ENCODE data around the gene ERBIN.

The ERBIN gene

GRCh38 chr5:65925601-65926275 is 637 bp upstream of the ERBIN start:
- TF ChIP-seq CTCF (IDR thresholded peaks at IDR 0.05; ENCODE audit: low read depth, low read length, missing control alignments) = peak; percentile 13
- peak; percentile 26 for DNase-seq (ENCODE audit: extremely low read depth, low read depth)
- H3K4me3 ChIP-seq (replicated peaks; ENCODE audit: low read depth, low read length) = peak overlapping the region; percentile 85

GRCh38 chr5:65926893-65927292 is 518 bp downstream of the ERBIN start:
- no peak for DNase-seq (ENCODE audit: extremely low read depth, low read depth)
- no peak for TF ChIP-seq CTCF (IDR thresholded peaks at IDR 0.05; ENCODE audit: low read depth, low read length, missing control alignments)
- H3K4me3 ChIP-seq (replicated peaks; ENCODE audit: low read depth, low read length) = peak overlapping the region; percentile 85

GRCh38 chr5:65927503-65928321 is 1.3 kb downstream of the ERBIN start:
- DNase-seq (ENCODE audit: extremely low read depth, low read depth) = peak; percentile 41
- peak overlapping the region; percentile 85 for H3K4me3 ChIP-seq (replicated peaks; ENCODE audit: low read depth, low read length)
- TF ChIP-seq CTCF (IDR thresholded peaks at IDR 0.05; ENCODE audit: low read depth, low read length, missing control alignments) = no peak

GRCh38 chr5:65928322-65928752 is 2.0 kb downstream of the ERBIN start:
- no peak for DNase-seq (ENCODE audit: extremely low read depth, low read depth)
- TF ChIP-seq CTCF (IDR thresholded peaks at IDR 0.05; ENCODE audit: low read depth, low read length, missing control alignments) = no peak
- H3K4me3 ChIP-seq (replicated peaks; ENCODE audit: low read depth, low read length) = peak overlapping the region; percentile 85

- no peak for DNase-seq (ENCODE audit: extremely low read depth, low read depth)
- no peak for TF ChIP-seq CTCF (IDR thresholded peaks at IDR 0.05; ENCODE audit: low read depth, low read length, missing control alignments)
- peak overlapping the region; percentile 85 for H3K4me3 ChIP-seq (replicated peaks; ENCODE audit: low read depth, low read length)
These were observed 2.5 kb downstream of the ERBIN start for GRCh38 chr5:65928860-65929259.

- no peak for TF ChIP-seq CTCF (IDR thresholded peaks at IDR 0.05; ENCODE audit: low read depth, low read length, missing control alignments)
- no peak overlapping the region for H3K4me3 ChIP-seq (replicated peaks; ENCODE audit: low read depth, low read length)
These were observed 6.3 kb downstream of the ERBIN start for GRCh38 chr5:65932676-65933075.

More at GRCh38 chr5:65932676-65933075, 6.3 kb downstream of the ERBIN start:
- DNase-seq (ENCODE audit: extremely low read depth, low read depth) = no peak

Measured in HFF-Myc (cell line).